Stomach (tissue), 9 donors: ENCODE results near the gene OGFOD2. TPM values are rescaled to one million over a fixed set of nuclear protein-coding genes. Genes with fewer than 3 reads are reported as not detected.

ENCODE experiments used
- DNase-seq, 2 donors: peaks; one replicate each; pipeline versions ENCODE4 v3.0.0 to v3.0.0-alpha.2; 2013 to 2019
- H3K27ac ChIP-seq, 5 donors: fragments of 200-600 bp in 4 of 5; sonication (generic) in 4 of 5; one replicate each; pipeline ENCODE4 v1.5.1; 2013 to 2019; ENCODE audit warnings: mild to moderate bottlenecking in 1 of 5, moderate library complexity in 1 of 5
- H3K27me3 ChIP-seq, 3 donors: fragments of 200-600 bp; sonication (generic); one replicate each; pipeline ENCODE4 v1.5.1; 2017 to 2019; ENCODE audit warnings: mixed run types in 1 of 3
- H3K36me3 ChIP-seq, 4 donors: fragments of 200-600 bp; sonication (generic); 1 replicate in 3 of 4; 2 replicates in 1 of 4; pipeline ENCODE4 v1.5.1; 2016 to 2019
- H3K4me1 ChIP-seq, 4 donors: fragments of 200-600 bp; sonication (generic); one replicate each; pipeline ENCODE4 v1.5.1; 2016 to 2019
- H3K4me3 ChIP-seq, 4 donors: fragments of 200-600 bp; sonication (generic) in 3 of 4; one replicate each; pipeline ENCODE4 v1.5.1; 2016 to 2019; ENCODE audit warnings: mild to moderate bottlenecking in 1 of 4
- H3K9me3 ChIP-seq, 4 donors: fragments of 200-600 bp; sonication (generic); one replicate each; pipeline ENCODE4 v1.5.1; 2016 to 2019
- EP300 ChIP-seq: sonication (generic); formaldehyde crosslinking; IDR thresholded peaks from one replicate; pipeline ENCODE4 v1.6.1; 2017; ENCODE audit warnings: antibody characterized with exemption
- POLR2A ChIP-seq, 4 donors: fragments of 450-650 bp; IDR thresholded peaks; one replicate each; pipeline ENCODE4 v1.6.1; 2016; ENCODE audit warnings: antibody characterized with exemption in 4 of 4, control low read depth in 2 of 4, mild to moderate bottlenecking in 1 of 4, moderate library complexity in 1 of 4
- POLR2AphosphoS5 ChIP-seq, 3 donors: sonication (generic); formaldehyde crosslinking; IDR thresholded peaks; one replicate each; pipeline ENCODE4 v1.6.1; 2016; ENCODE audit warnings: antibody characterized with exemption in 3 of 3
- WGBS, 5 donors: extraction: QIAGEN DNeasy Blood & Tissue Kit in 3 of 5; methylation state at CpG; one replicate each; pipeline versions ENCODE4 v1.1.5 to v1.1.7; 2013 to 2018; 5-methylcytosine and 5-hydroxymethylcytosine counted together
- intact Hi-C: fragments of 100-400 bp; cut with DNase I; formaldehyde crosslinking; loops from one replicate; pipeline ENCODE4 v1.15.1; 2023; ENCODE audit warnings: low total_unique reads
- polyA plus RNA-seq, 3 donors: library from polyadenylated mRNA; stranded (reverse); fragments of 200-250 nt; gene quantifications; one replicate each; pipeline ENCODE4 v1.2.3, GENCODE V29; 2013
- total RNA-seq, 5 donors: library from RNA; depleted of rRNA; stranded (reverse); fragments of >200 nt; gene quantifications; one replicate each; pipeline versions ENCODE4 v1.1.0 to v1.2.3, GENCODE V29; 2014 to 2016
- TF ChIP-seq, protein P1 (sequence below), 7 experiments: fragments of 450-650 bp in 4 of 7; fragments of 200-600 bp in 3 of 7; sonication (generic) in 3 of 7; IDR thresholded peaks; one replicate each; pipeline ENCODE4 v1.5.1; 2016 to 2019; ENCODE audit warnings: antibody characterized with exemption in 7 of 7, control low read depth in 2 of 7, mild to moderate bottlenecking in 1 of 7
- donor health status: healthy with polysubstance abuse.
- donor health status: Bipolar disorder and iron deficiency.
- donor health status: healthy.

Gene OGFOD2
- total and polyA plus RNA-seq, 8 donors, result 1.7 to 29.2 (median 13.7) TPM

DNA sequence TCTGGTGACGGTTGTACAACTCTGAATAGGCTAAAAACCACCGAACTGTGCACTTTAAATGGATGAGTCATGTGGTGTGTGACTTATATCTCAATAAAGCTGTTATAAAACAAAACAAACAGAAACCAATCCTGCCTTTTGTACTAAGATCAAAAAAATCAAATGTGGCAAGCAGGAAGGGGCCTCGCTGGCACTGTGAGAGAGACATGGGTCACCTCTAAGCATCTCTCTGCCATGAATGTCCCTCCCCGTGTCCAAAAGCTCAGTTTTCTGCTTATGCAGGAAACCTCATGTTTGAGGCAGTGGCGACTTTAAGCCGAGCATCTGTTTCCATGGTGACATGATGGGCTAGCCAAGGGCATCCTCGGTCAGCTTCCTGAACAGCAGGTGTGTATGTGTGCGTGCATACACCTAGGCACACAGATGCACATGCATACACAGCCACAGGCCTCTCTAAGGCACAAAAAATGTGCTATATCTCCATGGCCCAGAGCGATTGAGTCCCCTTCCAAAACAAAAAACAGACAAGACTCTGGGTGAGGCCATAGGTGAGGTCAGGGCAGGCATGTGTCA is 49.9 kb downstream of the OGFOD2 start:
- Histone ChIP-seq H3K9me3 (no peaks in the 10 kb centered on the region), H3K36me3 (peaks cover 3 to 29% (median 20%) of the 10 kb centered on the region in 4 donors), H3K27ac (no peak overlapping the region), H3K27me3 (no peaks in the 10 kb centered on the region), H3K4me3 (no peak overlapping the region), H3K4me1 (no peaks in the 10 kb centered on the region)
- no peak for DNase-seq
- TF ChIP-seq POLR2A (IDR thresholded peaks at IDR 0.05) (no peak), EP300 (no peak), POLR2AphosphoS5 (IDR thresholded peaks at IDR 0.05) (no peak)
- TF ChIP-seq, protein P1, sequence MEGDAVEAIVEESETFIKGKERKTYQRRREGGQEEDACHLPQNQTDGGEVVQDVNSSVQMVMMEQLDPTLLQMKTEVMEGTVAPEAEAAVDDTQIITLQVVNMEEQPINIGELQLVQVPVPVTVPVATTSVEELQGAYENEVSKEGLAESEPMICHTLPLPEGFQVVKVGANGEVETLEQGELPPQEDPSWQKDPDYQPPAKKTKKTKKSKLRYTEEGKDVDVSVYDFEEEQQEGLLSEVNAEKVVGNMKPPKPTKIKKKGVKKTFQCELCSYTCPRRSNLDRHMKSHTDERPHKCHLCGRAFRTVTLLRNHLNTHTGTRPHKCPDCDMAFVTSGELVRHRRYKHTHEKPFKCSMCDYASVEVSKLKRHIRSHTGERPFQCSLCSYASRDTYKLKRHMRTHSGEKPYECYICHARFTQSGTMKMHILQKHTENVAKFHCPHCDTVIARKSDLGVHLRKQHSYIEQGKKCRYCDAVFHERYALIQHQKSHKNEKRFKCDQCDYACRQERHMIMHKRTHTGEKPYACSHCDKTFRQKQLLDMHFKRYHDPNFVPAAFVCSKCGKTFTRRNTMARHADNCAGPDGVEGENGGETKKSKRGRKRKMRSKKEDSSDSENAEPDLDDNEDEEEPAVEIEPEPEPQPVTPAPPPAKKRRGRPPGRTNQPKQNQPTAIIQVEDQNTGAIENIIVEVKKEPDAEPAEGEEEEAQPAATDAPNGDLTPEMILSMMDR (IDR thresholded peaks at IDR 0.05), result no peak
- intact Hi-C loops, result no loop called here
- 62 to 74% (median 70%) methylated on average over 9 of the region's 9 CpGs for WGBS, 5 donors

DNA sequence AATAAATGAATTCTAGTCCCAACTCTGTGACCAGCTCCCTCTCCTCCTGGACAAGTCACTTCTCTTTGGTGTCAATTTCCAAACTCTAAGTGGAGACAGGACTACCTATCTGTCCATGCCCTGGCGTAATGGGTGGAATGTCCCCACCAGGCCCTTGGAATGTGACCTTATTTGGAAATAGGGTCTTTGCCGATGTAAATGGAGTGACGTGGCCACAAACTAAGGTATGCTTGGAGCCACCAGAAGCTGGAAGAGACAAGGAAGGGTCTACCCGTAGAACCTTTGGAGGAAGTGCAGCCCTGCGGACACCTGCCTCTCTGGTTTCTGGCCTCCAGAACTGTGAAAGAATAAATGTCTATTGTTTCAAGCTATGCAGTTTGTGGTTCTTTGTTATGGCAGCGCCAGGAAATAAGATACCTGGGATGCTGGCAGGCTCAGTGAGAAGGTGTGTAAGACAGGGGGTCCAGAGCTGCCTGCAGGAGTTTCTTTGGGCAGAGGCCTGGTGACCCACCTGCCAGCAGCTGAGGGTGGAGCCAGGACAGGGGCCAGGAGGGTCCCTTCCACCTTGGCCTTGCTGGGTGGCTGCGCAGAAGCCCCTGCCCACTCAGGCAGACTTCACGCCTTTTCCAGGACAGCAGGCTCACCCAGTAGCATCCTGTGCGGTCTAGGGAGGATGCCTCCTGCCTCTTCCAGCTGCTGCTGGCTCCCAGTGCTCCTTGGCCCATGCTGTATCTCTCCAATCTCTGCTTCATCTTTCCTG is 51.2 kb downstream of the OGFOD2 start:
- Histone ChIP-seq H3K9me3 (no peaks in the 10 kb centered on the region), H3K27ac (no peak overlapping the region), H3K27me3 (no peaks in the 10 kb centered on the region), H3K4me1 (no peaks in the 10 kb centered on the region), H3K36me3 (peaks cover 3 to 40% (median 27%) of the 10 kb centered on the region in 4 donors), H3K4me3 (no peak overlapping the region)
- no peak for DNase-seq
- TF ChIP-seq POLR2A (IDR thresholded peaks at IDR 0.05) (no peak), POLR2AphosphoS5 (IDR thresholded peaks at IDR 0.05) (no peak), EP300 (no peak)
- TF ChIP-seq, protein P1 (IDR thresholded peaks at IDR 0.05), result no peak
- intact Hi-C loops, result no loop called here
- WGBS, 5 donors, result 81 to 90% (median 84%) methylated on average over 9 of the region's 9 CpGs

DNA sequence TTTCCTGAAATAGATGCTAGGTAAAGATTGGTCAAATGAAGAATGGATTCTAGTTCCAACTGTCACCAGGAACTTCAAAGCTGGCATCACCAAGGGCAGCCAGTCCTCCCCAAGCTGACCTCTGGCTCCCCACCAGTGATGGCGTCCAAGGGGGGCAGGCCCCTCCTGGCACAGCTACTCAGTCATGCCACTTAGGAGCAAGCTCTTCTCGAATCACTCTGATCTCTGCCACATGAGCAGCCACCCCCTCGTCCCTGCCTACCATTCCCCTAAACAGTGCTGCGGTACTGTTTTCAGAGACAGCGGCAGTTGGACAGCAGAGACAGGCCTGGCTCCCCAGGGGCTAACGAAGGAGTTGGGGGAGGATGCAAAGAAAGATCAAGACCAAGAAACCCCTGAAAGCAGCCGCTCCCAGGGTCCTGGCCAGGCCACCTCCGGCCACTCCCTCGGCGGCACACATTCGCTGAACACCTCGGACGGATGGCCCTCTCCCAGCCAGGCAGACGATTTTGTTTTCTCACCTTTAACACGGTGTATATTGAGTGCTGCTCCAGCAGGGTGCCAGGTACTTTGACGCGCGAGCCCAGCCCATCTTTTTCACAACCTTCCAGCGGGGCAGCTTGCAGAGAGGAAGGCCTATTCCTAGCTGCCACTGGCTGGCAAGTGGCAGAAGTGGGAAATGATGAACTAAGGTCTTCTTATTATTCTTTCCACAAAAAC is 52.8 kb downstream of the OGFOD2 start:
- H3K36me3 ChIP-seq, result peaks cover 3 to 55% (median 42%) of the 10 kb centered on the region in 4 donors
- H3K27ac ChIP-seq, result no peak overlapping the region
- H3K9me3 ChIP-seq, result no peaks in the 10 kb centered on the region
- no peak for DNase-seq
- no peak overlapping the region for H3K4me3 ChIP-seq
- no peaks in the 10 kb centered on the region for H3K27me3 ChIP-seq
- intact Hi-C loops, result no loop called here
- TF ChIP-seq, protein P1 (IDR thresholded peaks at IDR 0.05), result no peak
- TF ChIP-seq POLR2A (IDR thresholded peaks at IDR 0.05) (no peak), POLR2AphosphoS5 (IDR thresholded peaks at IDR 0.05) (no peak), EP300 (no peak)
- 77 to 87% (median 78%) methylated on average over 13 to 19 of the region's 19 CpGs for WGBS, 5 donors
- H3K4me1 ChIP-seq, result no peaks in the 10 kb centered on the region

DNA sequence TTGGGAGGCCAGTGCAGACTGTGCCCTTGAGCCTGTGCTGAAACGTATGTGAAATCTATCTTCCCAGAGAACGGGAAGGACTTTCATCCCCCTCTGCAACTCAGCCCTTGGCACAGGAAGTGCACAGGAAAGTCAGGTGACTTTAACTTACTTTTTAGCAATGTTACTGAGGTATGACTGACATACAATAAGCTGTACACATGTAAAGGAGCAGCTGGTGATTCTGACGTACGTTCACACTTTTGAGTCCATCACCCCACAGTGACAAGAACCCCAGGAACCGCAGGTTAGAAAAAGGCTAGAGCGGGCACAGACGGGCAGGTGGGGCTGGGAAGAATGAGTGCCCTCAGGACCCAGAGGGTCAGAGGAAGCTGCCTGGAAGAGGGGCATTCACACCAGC is 53.4 kb downstream of the OGFOD2 start:
- Histone ChIP-seq H3K27me3 (no peaks in the 10 kb centered on the region), H3K4me1 (no peaks in the 10 kb centered on the region), H3K36me3 (peaks cover 3 to 61% (median 48%) of the 10 kb centered on the region in 4 donors), H3K27ac (no peak overlapping the region), H3K9me3 (no peaks in the 10 kb centered on the region), H3K4me3 (no peak overlapping the region)
- intact Hi-C loops, result no loop called here
- DNase-seq, result no peak
- TF ChIP-seq, protein P1 (IDR thresholded peaks at IDR 0.05), result no peak
- no peak for TF ChIP-seq POLR2A (IDR thresholded peaks at IDR 0.05)
- no peak for TF ChIP-seq POLR2AphosphoS5 (IDR thresholded peaks at IDR 0.05)
- no peak for TF ChIP-seq EP300
- WGBS, 5 donors, result 80 to 87% (median 84%) methylated on average over 7 of the region's 7 CpGs
